ENCODE results near the gene TPGS1. TPM values are rescaled to one million over a fixed set of nuclear protein-coding genes. Genes with fewer than 3 reads are reported as not detected.

The TPGS1 gene
- total RNA-seq, 2 donors from 2014 or later = 34.5 to 62.0 TPM

- Histone ChIP-seq H3K36me3 (replicated peaks in 1 of 2; ENCODE audit: insufficient read depth in 1 of 2, low read depth in 2 of 2) (no peaks in the 10 kb centered on the region), H3K27ac (no peak overlapping the region), H3K9me3 (no peaks in the 10 kb centered on the region), H3K27me3 (no peaks in the 10 kb centered on the region), H3K4me1 (peaks cover 4% of the 10 kb centered on the region), H3K4me3 (no peak overlapping the region)
- no peak for DNase-seq
- no peak for ATAC-seq
- intact Hi-C loops (cut with DNase I) = no loop called here
- TF ChIP-seq POLR2A (IDR thresholded peaks at IDR 0.05) = no peak
- no peak for TF ChIP-seq CTCF (IDR thresholded peaks at IDR 0.05)
- WGBS, 2 donors = 83 to 85% methylated on average over 3 of the region's 3 CpGs
Measured at GRCh38 chr19:465056-465816, 42.1 kb upstream of the TPGS1 start.

GRCh38 chr19:467554-467953 is 39.7 kb upstream of the TPGS1 start:
- H3K27me3 ChIP-seq = no peaks in the 10 kb centered on the region
- ATAC-seq (no peak), DNase-seq (no peak)
- H3K4me1 ChIP-seq = no peaks in the 10 kb centered on the region
- 59 to 63% methylated on average over 4 to 11 of the region's 11 CpGs for WGBS, 2 donors
- no peak overlapping the region for H3K4me3 ChIP-seq
- intact Hi-C loops (cut with DNase I) = no loop called here
- TF ChIP-seq POLR2A (IDR thresholded peaks at IDR 0.05) (no peak), CTCF (IDR thresholded peaks at IDR 0.05) (no peak)
- H3K27ac ChIP-seq = no peak overlapping the region
- no peaks in the 10 kb centered on the region for H3K36me3 ChIP-seq (replicated peaks in 1 of 2; ENCODE audit: insufficient read depth in 1 of 2, low read depth in 2 of 2)
- no peaks in the 10 kb centered on the region for H3K9me3 ChIP-seq

- intact Hi-C loops (cut with DNase I) = no loop called here
- no peaks in the 10 kb centered on the region for H3K27me3 ChIP-seq
- DNase-seq (no peak), ATAC-seq (no peak)
- TF ChIP-seq POLR2A (IDR thresholded peaks at IDR 0.05) (no peak), CTCF (IDR thresholded peaks at IDR 0.05) (no peak)
- H3K4me3 ChIP-seq = no peak overlapping the region
- H3K27ac ChIP-seq = no peak overlapping the region
- no peaks in the 10 kb centered on the region for H3K36me3 ChIP-seq (replicated peaks in 1 of 2; ENCODE audit: insufficient read depth in 1 of 2, low read depth in 2 of 2)
- H3K4me1 ChIP-seq = no peaks in the 10 kb centered on the region
- 60 to 72% methylated on average over 2 to 27 of the region's 27 CpGs for WGBS, 2 donors
- no peaks in the 10 kb centered on the region for H3K9me3 ChIP-seq
Measured at GRCh38 chr19:468587-469256, 38.6 kb upstream of the TPGS1 start.

- DNase-seq (no peak), ATAC-seq (no peak)
- Histone ChIP-seq H3K4me1 (no peaks in the 10 kb centered on the region), H3K27me3 (no peaks in the 10 kb centered on the region), H3K36me3 (replicated peaks in 1 of 2; ENCODE audit: insufficient read depth in 1 of 2, low read depth in 2 of 2) (no peaks in the 10 kb centered on the region), H3K4me3 (no peak overlapping the region), H3K9me3 (no peaks in the 10 kb centered on the region), H3K27ac (no peak overlapping the region)
- TF ChIP-seq POLR2A (IDR thresholded peaks at IDR 0.05) = no peak
- no peak for TF ChIP-seq CTCF (IDR thresholded peaks at IDR 0.05)
- intact Hi-C loops (cut with DNase I) = no loop called here
- 75 to 78% methylated on average over 7 of the region's 7 CpGs for WGBS, 2 donors
Measured at GRCh38 chr19:469833-470232, 37.5 kb upstream of the TPGS1 start.

Data from body of pancreas (tissue), 4 donors.